Prostate gland (tissue), 2 donors: Measurements from ENCODE around the gene SLC9A7. TPM values are rescaled to one million over a fixed set of nuclear protein-coding genes. Genes with fewer than 3 reads are reported as not detected.

Experiments
- DNase-seq: peaks from one replicate; pipeline ENCODE4 v3.0.0-alpha.2; 2019; ENCODE audit warnings: low spot score
- H3K27ac ChIP-seq, 2 donors: fragments of 200-600 bp; sonication (generic); 2 replicates each; pipeline ENCODE4 v1.5.1; 2017 to 2019
- H3K27me3 ChIP-seq: fragments of 200-600 bp; sonication (generic); replicated peaks from 2 replicates; pipeline ENCODE4 v1.5.1; 2019; ENCODE audit not compliant: insufficient read depth
- H3K36me3 ChIP-seq, 2 donors: fragments of 200-600 bp; sonication (generic); 1 replicate in 1 of 2; 2 replicates in 1 of 2; pipeline versions ENCODE4 v1.5.1 to v1.8.1; 2017 to 2019
- H3K4me1 ChIP-seq: fragments of 200-600 bp; sonication (generic); replicated peaks from 2 replicates; pipeline ENCODE4 v1.5.1; 2019
- H3K4me3 ChIP-seq, 2 donors: fragments of 200-600 bp; sonication (generic); 2 replicates each; pipeline ENCODE4 v1.5.1; 2017 to 2019
- H3K9me3 ChIP-seq: fragments of 200-600 bp; sonication (generic); 2 replicates; pipeline ENCODE4 v1.5.1; 2017
- POLR2A ChIP-seq: fragments of 450-650 bp; IDR thresholded peaks from one replicate; pipeline ENCODE4 v1.6.1; 2016; ENCODE audit warnings: antibody characterized with exemption, mild to moderate bottlenecking
- POLR2AphosphoS5 ChIP-seq: sonication (generic); formaldehyde crosslinking; IDR thresholded peaks from one replicate; pipeline ENCODE4 v1.6.1; 2017; ENCODE audit warnings: antibody characterized with exemption
- WGBS: methylation state at CpG from one replicate; pipeline ENCODE4 v1.1.5; 2018; 5-methylcytosine and 5-hydroxymethylcytosine counted together
- intact Hi-C: fragments of 100-400 bp; cut with DNase I; formaldehyde crosslinking; loops from one replicate; pipeline ENCODE4 v1.14.2; 2022
- total RNA-seq, 2 donors: library from RNA; depleted of rRNA; stranded (reverse); fragments of >200 nt; gene quantifications; one replicate each; pipeline ENCODE4 v1.1.0, GENCODE V29; 2016
- TF ChIP-seq, protein P1 (sequence below), 4 experiments: fragments of 200-600 bp in 2 of 4; fragments of 450-650 bp in 2 of 4; sonication (generic) in 2 of 4; IDR thresholded peaks; 1 replicate in 3 of 4; 2 replicates in 1 of 4; pipeline ENCODE4 v1.5.1; 2016 to 2019; ENCODE audit warnings: antibody characterized with exemption in 4 of 4, mild to moderate bottlenecking in 2 of 4, moderate library complexity in 2 of 4

The SLC9A7 gene
- total RNA-seq, 2 donors from 2014 or later: 16.5 to 36.5 TPM

DNA sequence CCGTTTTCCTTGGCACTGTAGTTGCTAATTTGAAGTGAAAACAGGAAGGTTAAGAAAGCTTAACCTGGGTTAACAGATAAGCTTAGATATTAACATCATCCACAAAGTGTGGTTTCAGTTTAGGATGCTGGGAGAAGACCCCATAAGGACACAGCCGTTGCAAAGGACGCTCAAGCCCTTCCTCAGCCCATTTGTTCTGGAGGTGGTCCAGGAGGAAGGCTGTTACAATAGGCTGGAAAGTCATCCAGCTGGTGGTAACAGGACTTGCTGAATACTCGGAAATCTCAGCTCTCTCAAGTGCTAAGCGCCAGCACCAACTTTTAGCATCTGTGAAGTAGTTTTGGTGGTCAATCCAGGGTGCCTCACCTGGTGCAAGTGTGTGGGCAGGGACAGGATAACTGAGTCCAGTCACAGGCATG, 171.2 kb downstream of the SLC9A7 start:
- H3K4me1 ChIP-seq: no peaks in the 10 kb centered on the region
- intact Hi-C loops: no loop called here
- TF ChIP-seq POLR2AphosphoS5 (no peak), POLR2A (no peak)
- TF ChIP-seq, protein P1, sequence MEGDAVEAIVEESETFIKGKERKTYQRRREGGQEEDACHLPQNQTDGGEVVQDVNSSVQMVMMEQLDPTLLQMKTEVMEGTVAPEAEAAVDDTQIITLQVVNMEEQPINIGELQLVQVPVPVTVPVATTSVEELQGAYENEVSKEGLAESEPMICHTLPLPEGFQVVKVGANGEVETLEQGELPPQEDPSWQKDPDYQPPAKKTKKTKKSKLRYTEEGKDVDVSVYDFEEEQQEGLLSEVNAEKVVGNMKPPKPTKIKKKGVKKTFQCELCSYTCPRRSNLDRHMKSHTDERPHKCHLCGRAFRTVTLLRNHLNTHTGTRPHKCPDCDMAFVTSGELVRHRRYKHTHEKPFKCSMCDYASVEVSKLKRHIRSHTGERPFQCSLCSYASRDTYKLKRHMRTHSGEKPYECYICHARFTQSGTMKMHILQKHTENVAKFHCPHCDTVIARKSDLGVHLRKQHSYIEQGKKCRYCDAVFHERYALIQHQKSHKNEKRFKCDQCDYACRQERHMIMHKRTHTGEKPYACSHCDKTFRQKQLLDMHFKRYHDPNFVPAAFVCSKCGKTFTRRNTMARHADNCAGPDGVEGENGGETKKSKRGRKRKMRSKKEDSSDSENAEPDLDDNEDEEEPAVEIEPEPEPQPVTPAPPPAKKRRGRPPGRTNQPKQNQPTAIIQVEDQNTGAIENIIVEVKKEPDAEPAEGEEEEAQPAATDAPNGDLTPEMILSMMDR (IDR thresholded peaks at IDR 0.05): no peak
- no peak overlapping the region for H3K4me3 ChIP-seq
- WGBS: 17% methylated on average over 4 of the region's 5 CpGs
- no peak overlapping the region for H3K27ac ChIP-seq
- H3K36me3 ChIP-seq: no peaks in the 10 kb centered on the region
- no peak for DNase-seq
- no peaks in the 10 kb centered on the region for H3K9me3 ChIP-seq
- H3K27me3 ChIP-seq: no peaks in the 10 kb centered on the region

DNA sequence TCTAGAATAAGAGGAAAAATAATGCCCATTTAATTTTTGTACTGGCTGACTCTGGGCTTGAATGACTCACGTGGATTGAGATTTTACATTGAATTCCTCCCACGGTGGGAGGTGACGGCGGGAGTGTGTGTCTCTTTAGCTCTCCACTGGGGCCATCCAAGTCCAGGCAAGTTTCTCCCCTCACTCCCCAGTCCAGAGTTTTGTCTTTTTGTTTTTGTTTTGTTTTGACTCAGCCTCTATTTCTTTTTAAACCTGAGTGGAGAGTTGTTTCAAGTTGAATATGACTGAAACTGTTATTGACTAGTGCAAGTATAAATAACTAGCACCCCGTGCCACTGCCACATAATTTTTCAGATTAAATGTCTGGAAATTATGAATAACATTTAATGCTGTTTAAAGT, 171.8 kb downstream of the SLC9A7 start:
- intact Hi-C loops: no loop called here
- no peaks in the 10 kb centered on the region for H3K27me3 ChIP-seq
- no peak for TF ChIP-seq POLR2A
- TF ChIP-seq, protein P1 (IDR thresholded peaks at IDR 0.05): no peak
- TF ChIP-seq POLR2AphosphoS5: no peak
- H3K4me1 ChIP-seq: no peaks in the 10 kb centered on the region
- DNase-seq: no peak
- H3K9me3 ChIP-seq: no peaks in the 10 kb centered on the region
- H3K4me3 ChIP-seq: no peak overlapping the region
- H3K27ac ChIP-seq: no peak overlapping the region
- WGBS: 37% methylated on average over 5 of the region's 5 CpGs
- no peaks in the 10 kb centered on the region for H3K36me3 ChIP-seq

- H3K4me3 ChIP-seq: no peak overlapping the region
- DNase-seq: no peak
- H3K4me1 ChIP-seq: no peaks in the 10 kb centered on the region
- H3K27ac ChIP-seq: no peak overlapping the region
- TF ChIP-seq, protein P1 (IDR thresholded peaks at IDR 0.05): no peak
- TF ChIP-seq POLR2A: no peak
- TF ChIP-seq POLR2AphosphoS5: no peak
- WGBS: 56% methylated on average over 2 of the region's 2 CpGs
- H3K9me3 ChIP-seq: no peaks in the 10 kb centered on the region
- no peaks in the 10 kb centered on the region for H3K27me3 ChIP-seq
- H3K36me3 ChIP-seq: no peaks in the 10 kb centered on the region
- intact Hi-C loops: no loop called here
Observed at GRCh38 chrX:46584736-46585135, 174.2 kb downstream of the SLC9A7 start.

DNA sequence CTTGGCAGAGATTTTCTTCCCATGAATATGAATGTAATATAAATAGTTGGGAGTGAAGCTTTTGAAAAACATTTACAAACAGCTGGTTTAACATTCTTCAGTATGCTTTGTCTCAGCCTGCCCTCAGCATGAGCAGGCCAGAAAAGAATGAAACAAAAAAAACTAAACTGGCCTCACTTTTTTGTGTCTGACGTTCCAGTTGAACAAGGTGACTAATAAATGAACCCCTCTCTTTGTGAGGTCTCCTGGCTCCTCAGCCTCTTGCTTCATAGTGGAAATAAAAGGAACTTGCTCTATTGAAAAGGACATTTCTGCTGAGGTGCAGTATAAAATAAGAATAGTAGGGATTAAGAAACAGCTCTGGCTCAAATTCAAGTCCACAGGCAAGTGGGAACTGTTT, 176.0 kb downstream of the SLC9A7 start:
- Histone ChIP-seq H3K4me1 (no peaks in the 10 kb centered on the region), H3K9me3 (no peaks in the 10 kb centered on the region), H3K27ac (no peak overlapping the region), H3K36me3 (no peaks in the 10 kb centered on the region), H3K27me3 (no peaks in the 10 kb centered on the region), H3K4me3 (no peak overlapping the region)
- DNase-seq: peak; percentile 4
- intact Hi-C loops: no loop called here
- TF ChIP-seq, protein P1 (IDR thresholded peaks at IDR 0.05): no peak
- TF ChIP-seq POLR2A (no peak), POLR2AphosphoS5 (peak; percentile 58)
- 5% methylated on average over 1 of the region's 1 CpG for WGBS

DNA sequence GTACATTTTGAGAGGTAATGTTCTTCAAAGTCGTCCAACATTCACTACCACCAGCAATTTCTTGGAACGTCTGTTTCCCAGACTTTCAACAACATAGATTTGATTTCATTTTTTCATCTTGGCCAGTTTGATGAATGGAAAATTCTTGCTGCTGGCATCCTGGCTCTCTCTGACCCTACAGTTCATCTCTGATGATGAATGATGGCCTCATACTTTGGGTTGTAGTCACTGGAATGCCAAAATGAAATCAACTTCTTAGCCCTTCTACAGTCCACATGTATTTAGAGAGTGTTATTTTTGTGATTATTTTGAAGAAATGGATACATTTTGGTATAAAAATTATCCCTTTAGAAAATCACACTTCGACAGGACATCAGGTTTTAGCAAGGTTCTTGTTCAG, 176.6 kb downstream of the SLC9A7 start:
- WGBS: 67% methylated on average over 3 of the region's 3 CpGs
- Histone ChIP-seq H3K4me1 (no peaks in the 10 kb centered on the region), H3K4me3 (no peak overlapping the region), H3K9me3 (no peaks in the 10 kb centered on the region), H3K27me3 (no peaks in the 10 kb centered on the region), H3K27ac (no peak overlapping the region), H3K36me3 (no peaks in the 10 kb centered on the region)
- TF ChIP-seq, protein P1 (IDR thresholded peaks at IDR 0.05): no peak
- no peak for TF ChIP-seq POLR2AphosphoS5
- TF ChIP-seq POLR2A: no peak
- no peak for DNase-seq
- intact Hi-C loops: no loop called here
